Measurements from ENCODE around the gene FLOT1. TPM values are rescaled to one million over a fixed set of nuclear protein-coding genes. Genes with fewer than 3 reads are reported as not detected.
"Not testable (repeated sequence)": the region's sequence is repeated elsewhere in the genome, so short reads cannot be mapped to it uniquely, and the experiment has no call there.

FLOT1 gene
- total and polyA plus RNA-seq, 9 of the 15 experiments (the other 6 are each of a cell fraction or from before 2014, with no cell fraction given): 11.7 to 149 (median 118) TPM

- peaks cover 17% of the 10 kb centered on the region for H4K20me1 ChIP-seq (replicated peaks; ENCODE audit: control insufficient read depth, insufficient read depth, low read length)
- TSS peak; percentile 16 for BruUV-seq (replicated peaks)
- peaks cover 38% of the 10 kb centered on the region for H3K36me3 ChIP-seq (ENCODE audit: control insufficient read depth, insufficient read depth, low read length)
- CTCF ChIA-PET (ENCODE audit: low intra/inter-chr PET ratio): interaction anchor here (0.7 kb wide), 1 partner anchor 40 kb away, joined by 3 read pairs; no protein-coding TSS in a partner anchor
- H3K9ac ChIP-seq (ENCODE audit: insufficient read depth in 1 of 2, low read depth in 2 of 2, low read length in 2 of 2): peak overlapping the region; percentile 86 to 89; a peak in 3 of 4 replicates
- peaks cover 83% of the 10 kb centered on the region for H3K79me2 ChIP-seq (ENCODE audit: control insufficient read depth, insufficient read depth, low read length)
- peak overlapping the region; percentile 71 for H2AFZ ChIP-seq (ENCODE audit: low read depth, low read length)
- POLR2A ChIA-PET: interaction anchor here (0.7 to 27.1 kb wide), 22 partner anchors 11 to 905 kb away, joined by 3 to 524 read pairs (median 4); partner anchors contain the start of genes DHX16 and NRM
- peak overlapping the region; percentile 32 for H3K4me3 ChIP-seq
- intact Hi-C loops (cut with micrococcal nuclease): loop anchor here (1.0 to 2.0 kb wide), 4 partner anchors 31 to 161 kb away; partner anchors contain the start of genes GNL1, MRPS18B, PPP1R10 and PRR3
- peak overlapping the region; percentile 95 for H3K27ac ChIP-seq (ENCODE audit: extremely low read depth, low read depth, low read length)
- H3K9me1 ChIP-seq (ENCODE audit: control insufficient read depth, insufficient read depth, low read length); FAIRE-seq; H3K27me3 ChIP-seq (ENCODE audit: control insufficient read depth in 2 of 2, insufficient read depth in 2 of 2, low read length in 2 of 2); in situ Hi-C loops (cut with MboI); ATAC-seq; H3K9me3 ChIP-seq (replicated peaks; ENCODE audit: control insufficient read depth, insufficient read depth, low read depth, low read length): not testable (repeated sequence)
- DNase-seq (ENCODE audit: extremely low read depth in 1 of 4, low spot score in 3 of 4): peak in 1 of 4 experiments; percentile 40
- WGBS (ENCODE audit: insufficient coverage, low coverage, missing lambda C conversion rate): 34% methylated on average over 32 of the region's 37 CpGs
- peak overlapping the region; percentile 86 for H3K4me2 ChIP-seq (ENCODE audit: insufficient read depth, low read length)
- H3K4me1 ChIP-seq (replicated peaks in 1 of 2; ENCODE audit: control insufficient read depth in 2 of 2, insufficient read depth in 2 of 2, low read length in 2 of 2): peaks cover 13 to 22% of the 10 kb centered on the region in 2 experiments
- peak; percentile 40; the same call in 1 of the 2 replicates for TF ChIP-seq ZNF449 (CRISPR knock-in tag; IDR thresholded peaks at IDR 0.05)
- peak; percentile 14; the same call in 1 of the 2 replicates for TF ChIP-seq POLR2G (IDR thresholded peaks at IDR 0.05; ENCODE audit: low read depth, low read length)
- TF ChIP-seq, protein P1, sequence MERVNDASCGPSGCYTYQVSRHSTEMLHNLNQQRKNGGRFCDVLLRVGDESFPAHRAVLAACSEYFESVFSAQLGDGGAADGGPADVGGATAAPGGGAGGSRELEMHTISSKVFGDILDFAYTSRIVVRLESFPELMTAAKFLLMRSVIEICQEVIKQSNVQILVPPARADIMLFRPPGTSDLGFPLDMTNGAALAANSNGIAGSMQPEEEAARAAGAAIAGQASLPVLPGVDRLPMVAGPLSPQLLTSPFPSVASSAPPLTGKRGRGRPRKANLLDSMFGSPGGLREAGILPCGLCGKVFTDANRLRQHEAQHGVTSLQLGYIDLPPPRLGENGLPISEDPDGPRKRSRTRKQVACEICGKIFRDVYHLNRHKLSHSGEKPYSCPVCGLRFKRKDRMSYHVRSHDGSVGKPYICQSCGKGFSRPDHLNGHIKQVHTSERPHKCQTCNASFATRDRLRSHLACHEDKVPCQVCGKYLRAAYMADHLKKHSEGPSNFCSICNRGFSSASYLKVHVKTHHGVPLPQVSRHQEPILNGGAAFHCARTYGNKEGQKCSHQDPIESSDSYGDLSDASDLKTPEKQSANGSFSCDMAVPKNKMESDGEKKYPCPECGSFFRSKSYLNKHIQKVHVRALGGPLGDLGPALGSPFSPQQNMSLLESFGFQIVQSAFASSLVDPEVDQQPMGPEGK (CRISPR knock-in tag; IDR thresholded peaks at IDR 0.05; ENCODE audit: borderline replicate concordance): 0 out of 2 replicates have a peak, but pooled peaks have one; percentile 46
- TF ChIP-seq, protein P2, sequence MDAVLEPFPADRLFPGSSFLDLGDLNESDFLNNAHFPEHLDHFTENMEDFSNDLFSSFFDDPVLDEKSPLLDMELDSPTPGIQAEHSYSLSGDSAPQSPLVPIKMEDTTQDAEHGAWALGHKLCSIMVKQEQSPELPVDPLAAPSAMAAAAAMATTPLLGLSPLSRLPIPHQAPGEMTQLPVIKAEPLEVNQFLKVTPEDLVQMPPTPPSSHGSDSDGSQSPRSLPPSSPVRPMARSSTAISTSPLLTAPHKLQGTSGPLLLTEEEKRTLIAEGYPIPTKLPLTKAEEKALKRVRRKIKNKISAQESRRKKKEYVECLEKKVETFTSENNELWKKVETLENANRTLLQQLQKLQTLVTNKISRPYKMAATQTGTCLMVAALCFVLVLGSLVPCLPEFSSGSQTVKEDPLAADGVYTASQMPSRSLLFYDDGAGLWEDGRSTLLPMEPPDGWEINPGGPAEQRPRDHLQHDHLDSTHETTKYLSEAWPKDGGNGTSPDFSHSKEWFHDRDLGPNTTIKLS (IDR thresholded peaks at IDR 0.05; ENCODE audit: borderline replicate concordance, low read depth): 0 out of 2 replicates have a peak, but pooled peaks have one; percentile 62
- TF ChIP-seq, protein P3, sequence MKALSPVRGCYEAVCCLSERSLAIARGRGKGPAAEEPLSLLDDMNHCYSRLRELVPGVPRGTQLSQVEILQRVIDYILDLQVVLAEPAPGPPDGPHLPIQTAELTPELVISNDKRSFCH (CRISPR knock-in tag; IDR thresholded peaks at IDR 0.05): 0 out of 2 replicates have a peak, but pooled peaks have one; percentile 32
- TF ChIP-seq, protein P3 (tag; IDR thresholded peaks at IDR 0.05): not testable (repeated sequence)
- TF ChIP-seq ZBTB49 (CRISPR knock-in tag; IDR thresholded peaks at IDR 0.05; ENCODE audit: borderline replicate concordance): 0 out of 2 replicates have a peak, but pooled peaks have one; percentile 62
- peak; percentile 47; the same call in 1 of the 2 replicates for TF ChIP-seq DMBX1 (CRISPR knock-in tag; IDR thresholded peaks at IDR 0.05; ENCODE audit: borderline replicate concordance)
Observed at GRCh38 chr6:30717845-30718720, 24.4 kb downstream of the FLOT1 start.
